PC-3 (cell line): ENCODE data around the gene LENG9. TPM values are rescaled to one million over a fixed set of nuclear protein-coding genes. Genes with fewer than 3 reads are reported as not detected.

ENCODE experiments used
- ATAC-seq: fragments of 200-7000 bp; cut with Tn5 transposase; 2 replicates; pipeline ENCODE4 v1.9.1; 2020; ENCODE audit warnings: mild to moderate bottlenecking, moderate library complexity
- BruUV-seq: library from RNA; stranded (reverse); fragments of 400-500 nt; replicated peaks from 2 replicates; lab custom pipeline; 2021; lab: Mats Ljungman, UMichigan
- CTCF ChIA-PET: fragments of 300-600 bp; sonication (Branson Sonifier 250); formaldehyde crosslinking; loops from one replicate; lab custom pipeline; 2022; ENCODE audit warnings: antibody characterized with exemption; lab: Charles Lee
- POLR2A ChIA-PET: fragments of 300-600 bp; sonication (Branson Sonifier 250); formaldehyde crosslinking; loops from one replicate; lab custom pipeline; 2022; ENCODE audit warnings: antibody characterized with exemption; ENCODE audit not compliant: unreplicated experiment; lab: Charles Lee
- DNase-seq: peaks from one replicate; pipeline ENCODE4 v3.0.0-alpha.2; 2015
- H2AFZ ChIP-seq: fragments of 300-600 bp; sonication (generic); 2 replicates; pipeline ENCODE4 v1.6.0; 2016; ENCODE audit warnings: antibody characterized with exemption, low read length
- H3F3A ChIP-seq: fragments of 300-600 bp; sonication (generic); one replicate; pipeline ENCODE4 v1.6.0; 2017; ENCODE audit warnings: antibody characterized with exemption, low read length, control low read depth, mild to moderate bottlenecking; ENCODE audit not compliant: unreplicated experiment
- H3K27ac ChIP-seq: fragments of 300-600 bp; sonication (generic); 2 replicates; pipeline ENCODE4 v1.5.1; 2016; ENCODE audit warnings: mild to moderate bottlenecking, low read length
- H3K27me3 ChIP-seq: fragments of 300-600 bp; sonication (generic); 2 replicates; pipeline ENCODE4 v1.6.1; 2016; ENCODE audit warnings: low read length, mixed read lengths
- H3K36me3 ChIP-seq: fragments of 300-600 bp; sonication (generic); 2 replicates; pipeline ENCODE4 v1.6.1; 2016; ENCODE audit warnings: low read depth, mixed run types, low read length, mixed read lengths
- H3K4me1 ChIP-seq: fragments of 300-600 bp; sonication (generic); 2 replicates; pipeline ENCODE4 v1.5.1; 2016; ENCODE audit warnings: low read length; ENCODE audit not compliant: insufficient read depth
- H3K4me2 ChIP-seq: fragments of 300-600 bp; sonication (generic); 2 replicates; pipeline ENCODE4 v1.6.0; 2016; ENCODE audit warnings: low read length
- H3K4me3 ChIP-seq: fragments of 300-600 bp; sonication (generic); 2 replicates; pipeline ENCODE4 v1.5.1; 2016; ENCODE audit warnings: mild to moderate bottlenecking, low read length, mixed read lengths
- H3K79me2 ChIP-seq: fragments of 300-600 bp; sonication (generic); 2 replicates; pipeline ENCODE4 v1.6.1; 2017; ENCODE audit warnings: low read length, mixed read lengths
- H3K9ac ChIP-seq: fragments of 300-600 bp; sonication (generic); 2 replicates; pipeline ENCODE4 v1.6.0; 2016; ENCODE audit warnings: mild to moderate bottlenecking, low read length
- H3K9me2 ChIP-seq: fragments of 300-600 bp; sonication (generic); replicated peaks from 2 replicates; pipeline ENCODE4 v1.6.1; 2016; ENCODE audit warnings: mixed run types, low read length, mixed read lengths
- H3K9me3 ChIP-seq: fragments of 300-600 bp; sonication (generic); 2 replicates; pipeline ENCODE4 v1.6.1; 2016; ENCODE audit warnings: low read length, mixed read lengths
- H4K20me1 ChIP-seq: fragments of 300-600 bp; sonication (generic); 2 replicates; pipeline ENCODE4 v1.6.1; 2016; ENCODE audit warnings: low read length, mixed read lengths
- EZH2 ChIP-seq: fragments of 300-600 bp; sonication (generic); IDR thresholded peaks from one replicate; pipeline ENCODE4 v1.6.1; 2017; ENCODE audit warnings: antibody characterized with exemption, mild to moderate bottlenecking, low read length; ENCODE audit not compliant: unreplicated experiment
- EZH2phosphoT487 ChIP-seq: fragments of 300-600 bp; sonication (generic); IDR thresholded peaks from 2 replicates; pipeline ENCODE4 v1.6.1; 2018; ENCODE audit warnings: mild to moderate bottlenecking, antibody characterized with exemption, low read length, borderline replicate concordance
- intact Hi-C: fragments of 100-400 bp; cut with micrococcal nuclease; formaldehyde crosslinking; loops from 2 replicates; pipeline ENCODE4 v1.9.0; 2023
- total RNA-seq: library from RNA; depleted of rRNA; stranded (reverse); fragments of >200 nt; gene quantifications from 2 replicates; pipeline ENCODE4 v1.2.3, GENCODE V29; 2014
- TF ChIP-seq, protein P1 (sequence below): fragments of 300-600 bp; sonication (generic); conservative IDR thresholded peaks from 2 replicates; pipeline ENCODE4 v1.5.1; 2017; ENCODE audit warnings: antibody characterized with exemption, low read depth, mild to moderate bottlenecking, low read length

Gene LENG9
- total RNA-seq, 1 experiment from 2014 or later: 7.1 TPM

DNA sequence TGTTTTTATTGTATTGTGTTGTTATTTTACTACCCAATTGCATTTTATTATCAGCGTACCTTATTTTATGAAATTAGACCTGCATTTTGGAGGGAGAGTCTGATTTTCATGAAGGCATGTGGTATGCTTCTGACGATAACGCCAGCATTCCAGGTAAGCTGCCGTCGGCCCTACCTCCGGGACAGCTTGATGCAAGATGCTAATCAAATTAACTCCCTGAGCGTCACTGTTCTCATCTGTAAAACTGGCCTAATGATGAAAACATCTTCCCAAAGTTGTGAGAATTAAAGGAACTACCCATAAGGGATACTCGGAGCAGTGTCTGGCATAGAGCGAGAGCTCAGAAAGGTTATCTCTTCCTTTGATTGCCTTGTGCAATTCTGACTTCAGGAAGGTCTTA lies 26.2 kb upstream of the LENG9 start:
- no TSS peak for BruUV-seq
- Histone ChIP-seq H3K4me1 (no peaks in the 10 kb centered on the region), H3K9me2 (no peaks in the 10 kb centered on the region), H3F3A (no peaks in the 10 kb centered on the region), H3K4me3 (no peak overlapping the region), H3K36me3 (no peaks in the 10 kb centered on the region), H3K9ac (no peak overlapping the region), H3K27me3 (peaks cover 70% of the 10 kb centered on the region), H2AFZ (no peak overlapping the region), H4K20me1 (no peaks in the 10 kb centered on the region), H3K27ac (no peak overlapping the region), H3K9me3 (no peaks in the 10 kb centered on the region), H3K79me2 (no peaks in the 10 kb centered on the region), H3K4me2 (no peak overlapping the region)
- ChIA-PET POLR2A (no interaction called here), CTCF (no interaction called here)
- no peak for ATAC-seq
- DNase-seq: no peak
- TF ChIP-seq EZH2 (no peak), EZH2phosphoT487 (no peak)
- TF ChIP-seq, protein P1, sequence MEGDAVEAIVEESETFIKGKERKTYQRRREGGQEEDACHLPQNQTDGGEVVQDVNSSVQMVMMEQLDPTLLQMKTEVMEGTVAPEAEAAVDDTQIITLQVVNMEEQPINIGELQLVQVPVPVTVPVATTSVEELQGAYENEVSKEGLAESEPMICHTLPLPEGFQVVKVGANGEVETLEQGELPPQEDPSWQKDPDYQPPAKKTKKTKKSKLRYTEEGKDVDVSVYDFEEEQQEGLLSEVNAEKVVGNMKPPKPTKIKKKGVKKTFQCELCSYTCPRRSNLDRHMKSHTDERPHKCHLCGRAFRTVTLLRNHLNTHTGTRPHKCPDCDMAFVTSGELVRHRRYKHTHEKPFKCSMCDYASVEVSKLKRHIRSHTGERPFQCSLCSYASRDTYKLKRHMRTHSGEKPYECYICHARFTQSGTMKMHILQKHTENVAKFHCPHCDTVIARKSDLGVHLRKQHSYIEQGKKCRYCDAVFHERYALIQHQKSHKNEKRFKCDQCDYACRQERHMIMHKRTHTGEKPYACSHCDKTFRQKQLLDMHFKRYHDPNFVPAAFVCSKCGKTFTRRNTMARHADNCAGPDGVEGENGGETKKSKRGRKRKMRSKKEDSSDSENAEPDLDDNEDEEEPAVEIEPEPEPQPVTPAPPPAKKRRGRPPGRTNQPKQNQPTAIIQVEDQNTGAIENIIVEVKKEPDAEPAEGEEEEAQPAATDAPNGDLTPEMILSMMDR: no peak
- intact Hi-C loops: loop anchor here (10.0 kb wide), 1 partner anchor 75 kb away; no protein-coding TSS in a partner anchor

DNA sequence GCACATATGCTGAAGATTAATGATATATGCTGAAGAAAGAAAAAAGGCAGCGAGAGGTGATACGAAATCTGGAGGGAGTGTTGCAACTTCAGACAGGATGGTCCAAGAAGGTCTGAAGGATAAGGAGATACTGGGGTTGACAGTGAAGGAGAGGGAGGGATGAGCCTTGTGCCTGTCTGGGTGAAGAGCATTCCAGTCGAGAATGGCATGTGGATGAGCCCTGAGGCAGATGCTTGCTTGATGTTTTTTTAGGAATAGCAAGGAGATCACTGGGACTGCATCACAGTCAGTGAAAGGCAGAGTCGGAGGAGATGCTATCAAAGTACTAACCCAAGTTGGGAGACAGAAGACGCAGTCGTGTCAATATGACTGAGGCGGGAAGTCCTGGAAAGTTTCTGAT lies 25.8 kb upstream of the LENG9 start:
- no peaks in the 10 kb centered on the region for H4K20me1 ChIP-seq
- no peak overlapping the region for H2AFZ ChIP-seq
- H3K4me3 ChIP-seq: no peak overlapping the region
- intact Hi-C loops: loop anchor here (10.0 kb wide), 1 partner anchor 75 kb away; no protein-coding TSS in a partner anchor
- CTCF ChIA-PET: no interaction called here
- POLR2A ChIA-PET: no interaction called here
- H3K36me3 ChIP-seq: no peaks in the 10 kb centered on the region
- H3K9me3 ChIP-seq: no peaks in the 10 kb centered on the region
- BruUV-seq: no TSS peak
- H3K9me2 ChIP-seq: no peaks in the 10 kb centered on the region
- no peaks in the 10 kb centered on the region for H3F3A ChIP-seq
- no peak overlapping the region for H3K9ac ChIP-seq
- ATAC-seq (no peak), DNase-seq (no peak)
- no peak overlapping the region for H3K27ac ChIP-seq
- H3K79me2 ChIP-seq: no peaks in the 10 kb centered on the region
- H3K4me2 ChIP-seq: no peak overlapping the region
- H3K27me3 ChIP-seq: peaks cover 69% of the 10 kb centered on the region
- H3K4me1 ChIP-seq: no peaks in the 10 kb centered on the region
- TF ChIP-seq EZH2phosphoT487: no peak
- TF ChIP-seq EZH2: no peak
- TF ChIP-seq, protein P1: no peak

- H3K9me2 ChIP-seq: no peaks in the 10 kb centered on the region
- intact Hi-C loops: loop anchor here (10.0 kb wide), 1 partner anchor 79 kb away; no protein-coding TSS in a partner anchor
- POLR2A ChIA-PET: interaction anchor here (0.6 kb wide), 1 partner anchor 37 kb away, joined by 5 read pairs; the partner anchor contains the start of gene LENG8
- TF ChIP-seq EZH2 (no peak), EZH2phosphoT487 (no peak)
- TF ChIP-seq, protein P1: no peak
- no peaks in the 10 kb centered on the region for H3K4me1 ChIP-seq
- ATAC-seq (no peak), DNase-seq (no peak)
- H3K27ac ChIP-seq: no peak overlapping the region
- H3K79me2 ChIP-seq: no peaks in the 10 kb centered on the region
- no peaks in the 10 kb centered on the region for H3K36me3 ChIP-seq
- no peaks in the 10 kb centered on the region for H3F3A ChIP-seq
- H4K20me1 ChIP-seq: no peaks in the 10 kb centered on the region
- no peak overlapping the region for H2AFZ ChIP-seq
- no peak overlapping the region for H3K4me2 ChIP-seq
- CTCF ChIA-PET: no interaction called here
- H3K9me3 ChIP-seq: no peaks in the 10 kb centered on the region
- H3K4me3 ChIP-seq: no peak overlapping the region
- H3K27me3 ChIP-seq: peaks cover 46% of the 10 kb centered on the region
- BruUV-seq: no TSS peak
- H3K9ac ChIP-seq: no peak overlapping the region
These were observed 22.3 kb upstream of the LENG9 start for GRCh38 chr19:54485851-54486250.
